AG04449 (cell line): ENCODE measurements around the gene PAX5.

Source experiments
- CTCF ChIA-PET: fragments of 350-600 bp; formaldehyde crosslinking; extraction: SDS; loops from one replicate; lab custom pipeline; 2021; ENCODE audit warnings: antibody characterized with exemption; lab: Yijun Ruan, JAX
- POLR2A ChIA-PET: fragments of 400-600, 350-600 bp; formaldehyde crosslinking; extraction: SDS; loops from one replicate; lab custom pipeline; 2020; ENCODE audit warnings: antibody characterized with exemption, inconsistent platforms; lab: Yijun Ruan, JAX
- DNase-seq: peaks from one replicate; pipeline ENCODE4 v3.0.0-alpha.2; 2010; ENCODE audit warnings: low read depth, low spot score
- H3K4me3 ChIP-seq: 2 replicates; pipeline ENCODE4 v1.5.1; 2011; ENCODE audit warnings: low read depth, mild to moderate bottlenecking, control low read depth, low read length
- CTCF ChIP-seq: IDR thresholded peaks from one replicate; pipeline ENCODE4 v1.5.1; 2011; ENCODE audit warnings: mild to moderate bottlenecking, moderate library complexity, low read length, control low read depth, inconsistent platforms; ENCODE audit not compliant: insufficient read depth; ENCODE audit errors: missing control alignments

The PAX5 gene

DNA sequence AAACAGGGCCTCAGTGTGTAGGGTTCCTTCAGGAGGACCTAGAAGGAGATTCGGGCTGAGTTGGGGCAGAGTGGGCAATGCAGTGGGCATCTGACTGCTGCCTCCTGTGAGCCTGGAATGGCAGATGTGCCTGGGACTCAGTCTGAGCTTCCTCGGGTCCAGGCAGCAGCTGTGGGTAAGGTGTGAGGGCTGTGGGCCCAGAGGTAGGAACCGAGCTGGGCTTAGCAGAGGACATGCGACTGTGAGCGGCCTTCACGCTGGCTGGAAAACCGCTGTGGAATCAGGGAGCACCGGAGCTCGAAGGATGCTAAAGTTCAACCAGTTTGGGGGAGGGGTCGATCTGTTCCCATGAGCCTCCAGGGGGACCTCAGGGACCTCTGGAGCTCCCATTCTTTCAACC is 137.0 kb downstream of the PAX5 start:
- H3K4me3 ChIP-seq = no peak overlapping the region
- no peak for DNase-seq
- no peak for TF ChIP-seq CTCF
- CTCF ChIA-PET = interaction anchor here (1.3 to 1.4 kb wide), 2 partner anchors 20 to 23 kb away, joined by 3 to 4 read pairs; no protein-coding TSS in a partner anchor
- POLR2A ChIA-PET = no interaction called here

DNA sequence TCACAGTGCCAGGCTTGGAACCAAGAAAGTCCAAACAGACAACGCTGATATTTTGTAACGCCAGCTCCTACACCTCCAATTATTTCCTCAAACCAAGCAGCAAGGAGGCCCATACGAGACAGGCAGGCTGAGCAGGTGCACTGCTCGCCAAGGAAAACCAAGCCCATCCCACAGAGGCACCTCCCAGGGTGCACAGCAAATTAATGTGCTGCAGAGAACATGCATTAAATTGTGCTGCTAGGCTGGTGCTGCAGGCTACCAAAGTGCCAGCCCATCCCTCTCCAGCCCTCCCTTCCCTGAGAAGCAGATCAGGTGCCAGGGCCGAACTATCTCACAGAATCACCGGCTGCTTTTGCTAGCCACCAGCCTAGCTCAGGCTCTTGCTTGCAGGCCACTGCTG is 137.8 kb downstream of the PAX5 start:
- CTCF ChIA-PET = interaction anchor here (0.8 to 1.4 kb wide), 2 partner anchors 8 to 22 kb away, joined by 3 to 4 read pairs; no protein-coding TSS in a partner anchor
- no peak overlapping the region for H3K4me3 ChIP-seq
- no peak for DNase-seq
- POLR2A ChIA-PET = no interaction called here
- no peak for TF ChIP-seq CTCF

DNA sequence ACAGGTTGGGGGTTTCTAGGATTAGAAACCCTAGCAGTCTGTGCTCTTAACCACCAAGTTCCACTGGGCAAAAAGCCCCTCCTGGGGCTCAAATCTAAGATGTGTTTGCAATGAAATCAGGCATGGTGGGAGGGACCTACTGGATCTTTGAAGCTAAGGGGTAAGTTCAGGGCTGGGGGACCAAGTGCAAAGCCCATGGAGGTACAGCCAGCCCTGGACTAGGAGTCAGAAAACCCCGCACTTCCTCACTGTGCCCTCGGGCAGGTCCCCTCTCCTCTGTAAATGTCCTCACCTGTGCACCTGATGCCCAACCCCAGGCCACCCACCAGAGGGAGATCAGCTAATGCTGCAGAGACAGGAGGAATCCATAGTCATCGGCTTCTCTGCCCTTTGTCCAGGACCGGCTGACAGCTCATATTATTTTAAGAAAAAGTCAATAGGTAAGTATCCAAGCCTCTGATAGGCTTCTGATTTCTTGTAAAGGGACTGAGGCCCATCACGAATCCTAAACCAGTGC is 138.3 kb downstream of the PAX5 start:
- ChIA-PET CTCF (interaction anchor here (0.8 kb wide), 1 partner anchor 8 kb away, joined by 3 read pairs; no protein-coding TSS in a partner anchor), POLR2A (no interaction called here)
- no peak for TF ChIP-seq CTCF
- H3K4me3 ChIP-seq = no peak overlapping the region
- no peak for DNase-seq

DNA sequence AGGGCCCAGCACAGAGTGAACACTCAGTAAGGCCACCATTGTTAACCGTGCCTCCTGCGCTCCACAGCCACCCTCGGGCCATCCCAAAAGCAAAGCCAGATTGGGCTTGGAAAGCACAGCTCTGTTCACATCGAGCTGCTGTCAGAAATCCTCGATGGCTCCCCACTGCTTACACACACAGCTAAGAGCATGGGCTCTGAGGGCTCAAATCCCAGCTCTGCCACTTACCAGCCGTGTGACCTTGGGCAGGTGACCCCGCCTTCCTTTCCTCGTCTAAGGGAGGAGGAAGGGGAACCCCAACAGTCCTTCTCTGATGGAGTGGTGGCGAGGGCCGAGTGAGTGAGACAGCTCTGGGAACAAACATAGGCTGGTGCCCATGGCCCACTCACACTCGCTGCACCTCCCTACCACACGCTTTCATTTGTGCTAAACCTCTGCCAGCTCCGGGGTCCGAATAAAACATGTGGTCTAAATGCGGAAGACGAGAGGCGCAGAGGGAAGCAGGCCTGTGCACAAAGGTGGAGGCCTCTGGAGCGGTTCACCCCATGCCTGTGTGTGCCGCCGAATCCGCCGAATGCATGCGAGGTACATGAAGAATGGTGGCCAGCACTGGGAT is 139.3 kb downstream of the PAX5 start:
- no peak for DNase-seq
- no peak overlapping the region for H3K4me3 ChIP-seq
- ChIA-PET CTCF (interaction anchor here (2.2 kb wide), 1 partner anchor 22 kb away, joined by 5 read pairs; no protein-coding TSS in a partner anchor), POLR2A (no interaction called here)
- no peak for TF ChIP-seq CTCF

- ChIA-PET CTCF (interaction anchor here (2.2 kb wide), 1 partner anchor 21 kb away, joined by 5 read pairs; no protein-coding TSS in a partner anchor), POLR2A (no interaction called here)
- H3K4me3 ChIP-seq = no peak overlapping the region
- DNase-seq = no peak
- no peak for TF ChIP-seq CTCF
These were observed 140.2 kb downstream of the PAX5 start for GRCh38 chr9:36893911-36894310.

GRCh38 chr9:36893184-36893583 is 140.9 kb downstream of the PAX5 start:
- H3K4me3 ChIP-seq = no peak overlapping the region
- no peak for DNase-seq
- POLR2A ChIA-PET = no interaction called here
- TF ChIP-seq CTCF = no peak
- CTCF ChIA-PET = interaction anchor here (2.2 kb wide), 1 partner anchor 20 kb away, joined by 5 read pairs; no protein-coding TSS in a partner anchor
